HG03060 (cell line): ENCODE measurements around the gene RXRA.

Source experiments
- ATAC-seq: cut with Tn5 transposase; IDR thresholded peaks from one replicate; pipeline ENCODE4 v1.9.1; 2021; ENCODE audit warnings: low read depth, moderate number of reproducible peaks; ENCODE audit not compliant: unreplicated experiment

RXRA gene

DNA sequence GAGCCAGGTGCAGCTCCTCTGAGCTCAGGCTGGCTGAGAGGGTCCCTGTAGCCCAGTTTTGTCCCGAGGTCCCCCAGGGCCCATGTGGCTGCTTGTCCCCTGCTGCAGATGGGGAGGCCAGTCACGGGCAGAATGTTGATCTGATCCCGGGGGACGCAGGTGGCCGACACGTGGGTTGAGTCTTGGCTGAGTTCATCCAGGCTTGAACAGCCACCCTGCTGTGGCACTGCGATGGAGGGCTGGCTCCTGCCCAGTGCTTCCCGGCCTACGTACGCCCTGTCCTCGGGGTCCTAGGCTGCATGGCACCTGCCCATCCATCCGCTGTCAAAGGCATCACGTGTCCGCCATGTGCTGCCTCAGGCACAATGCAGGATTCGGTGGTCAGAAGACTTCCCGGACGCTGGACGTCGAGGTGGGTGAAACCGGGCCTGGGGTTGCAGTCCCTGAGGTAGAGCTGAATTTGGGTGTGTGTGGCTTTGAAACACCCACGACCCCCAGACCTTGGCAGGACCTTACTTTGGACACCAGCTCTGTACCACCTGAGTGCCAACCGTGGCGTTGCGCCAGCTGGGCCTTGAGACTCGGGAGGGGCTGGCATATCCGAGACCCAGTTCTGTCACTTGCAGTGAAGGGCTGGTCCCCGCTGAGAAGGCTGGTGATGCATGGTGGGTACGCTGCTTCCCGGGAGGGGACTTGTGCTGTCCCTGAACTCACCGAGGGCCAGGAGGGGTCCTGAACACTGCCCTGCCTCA, 22.3 kb downstream of the RXRA start:
- no peak for ATAC-seq

DNA sequence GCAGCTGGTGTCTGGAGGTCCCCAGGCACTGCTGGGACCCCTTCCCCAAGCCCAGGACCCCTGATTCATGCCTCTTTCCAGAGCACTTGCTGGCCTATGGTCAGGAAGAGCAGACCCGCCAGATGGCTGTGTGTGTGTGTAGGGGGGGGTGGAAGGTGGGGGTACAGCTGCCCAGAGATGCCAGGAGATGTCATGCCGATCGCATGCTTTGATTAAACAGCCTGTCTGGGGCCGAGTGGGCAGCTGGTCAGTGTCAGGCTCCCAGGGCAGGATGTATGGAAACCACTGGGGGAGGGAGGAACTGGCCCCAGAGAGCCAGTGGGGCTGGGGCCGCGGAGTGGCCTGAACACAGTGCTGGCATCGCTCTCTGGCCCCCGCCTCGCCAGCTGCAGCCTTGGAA, 23.7 kb downstream of the RXRA start:
- ATAC-seq, result no peak

DNA sequence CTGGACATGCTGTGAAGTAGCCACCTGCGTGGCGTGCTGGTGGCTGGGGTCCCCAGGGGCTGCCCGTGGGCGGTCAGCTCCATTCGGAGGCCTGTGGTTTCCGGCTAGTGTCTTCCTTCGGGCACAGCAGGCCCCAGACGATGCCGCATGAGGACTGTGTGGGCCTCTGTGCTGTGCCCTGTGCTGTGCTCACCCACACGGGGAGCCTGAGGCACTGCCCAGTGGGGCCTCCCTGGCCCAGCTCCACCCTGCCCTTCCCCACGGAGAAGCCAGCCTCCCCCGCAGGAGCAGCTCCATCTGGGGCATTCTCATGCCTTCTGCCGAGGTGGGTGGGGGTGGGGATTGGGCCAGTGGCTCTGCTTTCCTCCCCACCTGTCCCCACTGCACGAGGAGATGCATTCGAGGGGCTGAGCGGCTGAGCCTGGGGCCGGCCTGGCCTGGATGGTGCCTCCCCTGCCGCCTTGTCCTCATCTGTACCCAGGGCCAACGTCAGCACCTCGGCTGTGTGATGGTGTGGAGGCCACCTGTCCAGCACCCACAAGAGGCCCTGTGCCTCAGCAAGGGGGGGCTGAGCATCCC, 24.2 kb downstream of the RXRA start:
- ATAC-seq, result no peak

DNA sequence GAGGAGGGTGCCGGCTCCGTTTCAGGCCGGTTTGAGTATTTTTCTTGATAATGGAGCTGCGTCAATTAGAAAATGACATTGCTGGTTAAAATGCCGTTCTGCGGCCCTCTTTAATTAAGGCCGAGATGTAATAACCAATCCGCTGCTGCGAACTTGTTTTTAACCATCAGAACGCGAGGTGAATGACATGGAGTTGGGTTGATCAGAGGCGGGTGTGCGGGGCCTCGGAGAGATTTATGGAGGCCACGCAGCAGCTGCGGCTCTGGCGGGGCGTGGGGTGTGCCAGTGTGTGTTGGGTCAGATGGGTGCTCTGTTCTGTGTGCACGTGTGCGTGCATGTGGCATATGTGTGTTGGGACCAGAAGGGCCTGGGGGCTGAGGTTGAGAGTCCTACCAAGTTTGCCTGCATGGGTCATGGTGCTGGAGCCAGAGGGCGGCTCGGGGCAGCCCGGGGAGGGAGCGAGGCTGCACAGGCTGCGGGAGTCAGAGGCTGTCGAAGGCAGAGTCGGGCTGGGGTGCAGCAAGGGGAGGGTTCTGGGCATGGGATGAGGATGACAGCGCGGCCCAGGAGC, 25.4 kb downstream of the RXRA start:
- ATAC-seq, result no peak

DNA sequence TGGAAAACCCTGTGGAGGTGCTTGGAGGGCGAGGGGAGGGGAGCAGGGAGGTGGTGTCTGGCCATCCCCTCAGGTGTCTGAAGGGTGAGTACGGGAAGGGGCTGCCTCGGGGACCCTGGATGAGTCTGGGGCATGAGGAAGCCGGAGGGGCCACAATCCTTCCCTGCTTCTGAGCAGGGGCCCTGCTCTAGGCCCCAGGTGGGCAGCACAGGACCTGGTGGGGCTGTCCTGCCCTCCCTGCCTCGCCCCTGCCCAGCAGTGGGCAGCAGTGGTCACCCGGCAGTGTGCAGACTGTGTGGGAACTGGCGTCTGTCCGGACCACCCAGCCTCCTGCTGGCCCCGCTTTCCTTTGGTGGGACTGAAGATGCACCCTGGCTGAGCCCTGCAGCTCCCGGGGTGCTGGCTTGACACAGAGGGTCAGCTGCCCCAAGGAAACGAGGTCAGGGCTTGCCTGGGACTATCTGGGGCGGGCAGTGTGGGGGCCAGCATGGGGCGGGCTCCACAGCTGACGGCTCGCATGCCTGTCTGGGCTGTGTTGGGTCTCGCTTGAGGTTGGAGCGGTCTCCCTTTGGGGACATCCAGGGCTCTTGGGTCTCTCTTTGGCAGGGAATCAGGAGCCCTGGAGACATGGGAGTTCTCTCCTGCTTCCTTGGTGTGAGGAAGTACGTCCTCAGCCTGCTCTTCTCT, 26.1 kb downstream of the RXRA start:
- no peak for ATAC-seq

DNA sequence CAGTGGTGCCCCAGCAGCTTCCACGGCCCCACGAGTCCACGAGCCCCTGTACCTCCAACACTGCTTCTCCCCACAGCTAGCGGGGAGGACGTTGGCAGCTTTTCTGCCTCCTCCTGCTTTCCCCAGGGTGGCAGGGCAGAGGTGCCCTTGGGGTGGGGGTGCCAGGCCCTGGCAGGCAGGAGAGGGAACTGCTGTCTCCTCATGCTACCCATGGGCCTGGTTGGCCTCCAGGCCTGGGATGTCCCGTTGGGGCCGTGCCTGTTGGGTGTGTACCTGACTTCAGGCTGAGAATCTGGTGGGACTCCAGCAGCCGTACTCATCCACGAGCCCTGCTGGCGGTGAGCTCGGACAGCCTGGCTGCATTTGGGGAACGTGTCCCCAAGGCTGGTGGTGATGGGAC, 27.3 kb downstream of the RXRA start:
- no peak for ATAC-seq

DNA sequence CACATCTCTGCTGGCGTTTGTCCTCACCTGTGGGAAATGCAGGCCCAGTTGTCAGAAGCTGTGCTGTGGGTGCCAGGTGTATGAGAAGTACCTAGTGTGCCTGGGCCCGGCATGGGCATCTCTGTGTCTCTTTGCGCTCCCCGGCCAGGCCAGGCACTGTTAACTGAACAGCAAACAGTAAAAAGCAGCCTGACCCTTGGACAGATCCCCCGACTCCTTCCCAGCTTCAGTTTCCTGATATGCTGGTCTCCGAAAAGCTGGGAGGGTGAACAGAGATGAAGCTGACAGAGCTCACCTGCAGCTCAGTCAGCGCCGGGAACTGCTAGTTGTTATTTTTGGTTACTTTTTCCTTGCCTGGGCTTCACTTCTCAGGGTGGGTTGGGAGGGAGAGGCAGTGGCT, 28.9 kb downstream of the RXRA start:
- no peak for ATAC-seq

DNA sequence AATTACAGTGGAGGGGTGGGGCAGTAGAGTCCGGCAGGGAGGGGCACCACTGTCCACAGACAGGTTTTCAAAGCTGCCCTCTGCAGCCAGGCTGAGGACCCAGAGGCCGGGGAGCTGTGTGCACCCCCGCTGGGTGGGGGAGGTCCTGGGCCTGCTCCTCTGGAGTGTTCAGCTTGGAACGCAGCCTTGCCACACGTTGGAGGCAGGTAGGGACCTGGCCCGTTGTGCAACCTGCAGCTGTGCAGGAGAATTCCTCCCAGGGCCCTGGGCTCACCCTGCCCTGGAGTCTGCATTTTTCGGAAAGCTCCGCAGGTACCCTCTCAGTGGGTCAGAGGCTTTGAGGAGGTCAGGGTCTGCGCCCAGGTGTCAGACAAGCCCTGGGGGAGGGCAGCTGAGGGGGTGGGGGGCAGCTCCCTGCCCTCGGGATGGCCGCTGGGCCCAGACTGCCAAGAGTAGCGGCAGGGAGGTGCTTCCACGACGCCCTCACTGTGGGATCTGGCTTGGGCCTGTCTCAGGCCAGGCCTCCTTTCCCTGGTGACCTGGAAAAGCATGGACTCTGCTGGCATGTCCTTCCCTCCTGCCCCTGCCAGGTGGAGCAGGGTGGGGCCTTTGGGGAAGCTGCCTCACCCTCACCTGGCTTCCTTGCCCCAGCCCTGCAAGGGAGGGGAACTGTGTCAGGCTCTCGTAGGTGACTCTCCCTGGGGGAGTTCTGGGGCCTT, 29.5 kb downstream of the RXRA start:
- no peak for ATAC-seq

DNA sequence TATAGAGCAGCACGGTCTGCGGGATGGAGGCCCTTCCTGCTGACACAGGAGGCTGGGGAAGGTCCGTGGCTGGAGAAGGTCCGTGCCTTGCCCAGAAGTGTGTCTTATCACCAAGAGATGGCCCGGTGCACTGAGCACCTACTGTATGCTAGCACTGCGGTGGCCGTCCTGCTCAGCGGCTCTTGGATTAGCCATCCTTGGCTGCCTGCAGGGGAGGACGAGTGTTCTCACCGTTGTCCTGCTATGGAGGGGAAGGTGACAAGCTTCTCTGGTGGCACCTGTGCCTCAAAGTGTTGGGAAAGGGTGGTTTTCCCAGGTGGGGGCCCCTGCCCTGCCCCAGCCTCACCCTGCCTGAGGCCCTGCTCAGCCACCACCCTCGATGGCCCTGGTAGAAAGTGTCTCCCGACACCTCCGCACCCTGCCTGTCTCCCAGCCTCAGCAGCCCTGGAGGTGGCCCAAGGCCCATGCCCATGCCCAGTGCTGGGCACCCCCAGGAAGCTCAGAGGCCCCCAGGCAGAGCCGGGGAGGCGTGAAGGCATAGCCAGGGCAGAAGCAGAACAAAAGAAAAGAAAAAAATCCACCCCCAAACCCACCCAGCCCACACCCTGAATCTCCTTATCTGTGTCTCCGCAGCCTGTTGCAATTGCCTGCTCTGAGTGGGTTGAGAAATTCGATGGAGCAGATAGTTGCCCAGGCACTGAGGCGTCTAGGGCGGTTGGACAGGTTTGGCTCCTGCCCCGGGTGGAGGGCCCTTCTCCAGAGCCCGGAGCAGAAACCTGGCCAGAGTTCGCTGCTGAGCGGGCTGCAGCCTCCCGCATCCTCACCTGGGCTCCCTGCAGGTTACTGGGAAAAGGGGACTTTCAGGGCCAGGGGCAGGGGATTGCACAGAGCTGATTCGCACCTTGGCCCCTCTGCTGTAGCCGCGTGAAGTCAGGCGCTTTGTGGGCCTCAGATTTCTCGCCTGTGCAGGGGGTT, 30.5 kb downstream of the RXRA start:
- no peak for ATAC-seq

DNA sequence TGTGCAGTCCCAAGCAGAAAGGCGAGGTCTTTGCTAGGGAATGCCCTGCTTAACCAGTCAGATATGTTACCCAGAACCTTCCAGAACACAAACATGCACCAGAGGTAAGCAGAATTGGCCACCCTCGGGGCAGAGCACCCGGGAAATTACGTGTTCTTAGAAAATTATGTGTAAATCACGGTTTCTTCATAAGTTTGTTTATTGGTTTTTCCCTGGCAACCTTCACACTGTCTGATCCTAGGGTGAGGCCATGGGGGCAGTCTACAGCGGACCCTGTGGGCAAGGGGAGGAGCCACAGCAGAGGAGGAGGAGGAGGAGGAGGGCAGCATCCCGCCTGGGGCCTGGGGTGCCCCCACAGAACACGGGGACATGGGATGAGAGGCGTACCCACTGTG, 31.4 kb downstream of the RXRA start:
- ATAC-seq, result no peak

DNA sequence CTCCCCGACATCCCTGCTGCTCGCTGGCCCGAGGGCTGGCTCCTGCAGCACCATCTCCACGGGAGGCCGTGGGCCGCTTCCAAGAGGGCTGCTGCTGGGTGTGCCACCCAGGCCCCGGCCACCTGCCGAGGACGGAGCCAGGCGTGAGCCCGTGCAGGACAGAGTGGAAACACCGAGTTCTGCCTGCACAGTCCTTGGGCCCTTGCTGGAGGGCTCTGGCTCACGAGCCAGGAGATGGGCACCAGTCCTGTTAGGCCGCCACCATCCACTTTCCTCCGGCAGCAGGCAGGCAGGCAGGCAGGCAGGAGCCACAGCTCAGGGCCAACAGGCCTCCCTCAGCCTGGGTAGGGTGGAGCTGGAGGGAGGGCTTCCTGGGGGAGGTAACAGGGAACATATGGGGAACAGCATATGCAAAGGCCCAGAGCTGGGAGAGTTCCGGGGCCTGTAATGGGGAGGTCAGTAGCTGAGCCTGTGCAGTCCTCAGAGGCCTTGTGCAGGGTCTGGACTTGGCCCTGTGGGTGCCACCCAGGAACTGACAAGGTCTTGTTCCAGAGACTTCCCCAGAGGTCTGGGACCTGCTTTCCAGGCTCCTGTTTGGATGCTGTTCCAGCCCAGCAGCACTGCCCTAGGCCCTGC, 31.9 kb downstream of the RXRA start:
- no peak for ATAC-seq

DNA sequence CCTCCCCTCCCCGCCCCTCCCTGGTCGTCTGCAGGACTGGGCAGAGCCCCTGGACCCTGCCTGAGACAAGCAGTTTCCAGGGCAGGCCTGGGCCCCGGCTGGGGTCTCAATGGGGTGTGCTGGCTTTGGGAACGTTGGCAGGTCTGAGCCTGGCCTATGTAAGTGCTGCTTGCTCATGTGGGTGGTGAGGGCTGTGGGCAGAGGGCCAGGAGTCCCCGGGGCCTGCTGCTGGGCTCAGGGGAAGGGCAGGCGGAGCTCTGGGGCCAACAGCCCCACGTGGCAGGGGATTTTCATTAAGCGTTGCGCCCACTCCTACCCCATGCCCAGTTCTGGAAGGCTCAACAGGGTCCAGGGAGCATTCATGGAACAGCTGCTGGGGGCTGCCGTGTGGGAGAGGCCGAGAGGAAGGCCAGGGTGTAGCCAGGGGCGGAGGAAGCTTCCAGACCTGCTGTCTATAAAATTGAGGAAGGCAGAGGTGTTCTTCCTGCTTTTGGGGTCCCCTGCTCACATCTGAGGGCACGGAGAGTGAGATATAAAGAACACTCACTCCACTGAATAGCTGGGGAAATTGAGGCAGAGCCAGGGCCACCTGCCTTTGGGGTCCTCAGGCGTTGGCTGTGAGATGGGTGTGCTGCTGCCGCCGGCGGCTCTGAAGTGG, 32.5 kb downstream of the RXRA start:
- ATAC-seq, result no peak

DNA sequence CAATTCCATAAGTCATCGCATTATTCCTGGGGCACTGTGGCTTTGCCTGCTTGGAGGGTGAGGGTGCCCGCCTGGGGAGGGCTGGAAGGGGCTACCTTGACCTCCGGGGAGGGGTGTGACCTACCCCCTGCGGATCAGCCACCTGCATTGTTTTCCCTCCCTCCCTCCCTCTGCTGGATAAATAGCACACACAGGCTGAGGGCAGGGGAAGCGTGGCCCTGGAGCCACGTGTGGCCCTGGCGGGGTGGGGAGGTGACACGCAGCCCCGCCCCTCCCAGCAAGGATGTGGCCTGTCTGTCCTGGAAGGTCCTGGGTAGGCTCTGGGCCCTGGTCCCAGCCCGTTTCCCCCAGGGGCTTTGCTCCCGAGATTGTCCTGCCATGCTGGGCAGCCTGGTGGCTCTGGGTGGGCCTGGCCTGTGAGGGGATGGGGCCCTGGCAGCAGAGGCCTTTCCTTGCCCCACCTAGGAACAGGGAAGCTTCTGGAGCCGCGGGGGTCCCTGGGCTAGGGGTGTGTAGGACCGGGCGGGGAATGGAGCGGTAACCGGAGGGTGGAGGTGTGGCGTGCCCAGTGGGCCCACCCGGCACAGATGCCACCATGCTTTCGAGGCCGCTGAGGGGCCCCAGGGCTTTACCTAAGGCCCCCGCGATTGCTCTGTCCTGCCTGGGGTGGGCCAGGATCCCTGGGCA, 33.4 kb downstream of the RXRA start:
- ATAC-seq, result no peak

DNA sequence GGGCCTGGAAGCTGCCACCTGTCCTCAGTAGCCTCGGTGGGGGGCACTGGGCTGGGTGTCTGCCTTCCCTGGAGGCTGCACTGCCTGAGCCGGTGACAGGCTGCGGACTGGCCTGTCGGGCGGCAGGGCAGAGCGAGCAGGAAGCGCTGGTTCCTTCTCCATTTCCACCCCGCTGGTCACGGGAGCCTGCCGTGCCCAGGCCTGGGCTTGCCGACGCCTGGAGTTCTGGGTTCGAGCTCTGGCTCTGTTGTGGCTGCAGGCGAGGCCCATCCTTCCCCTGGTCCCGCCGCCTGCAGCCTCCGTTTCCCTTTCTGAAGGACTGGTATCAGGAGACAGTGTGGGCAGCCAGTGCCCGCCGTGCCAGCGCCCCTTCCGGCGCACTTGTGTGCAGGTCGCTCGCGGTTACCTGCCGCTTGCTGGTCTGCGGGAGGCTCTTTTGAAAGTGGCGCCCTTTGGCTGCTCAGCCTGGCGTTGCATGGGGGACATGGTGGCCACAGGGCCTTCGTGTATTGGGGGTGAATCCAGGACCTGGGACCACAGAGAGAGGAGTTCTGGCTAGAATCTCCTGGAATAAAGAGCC, 34.0 kb downstream of the RXRA start:
- ATAC-seq, result no peak

DNA sequence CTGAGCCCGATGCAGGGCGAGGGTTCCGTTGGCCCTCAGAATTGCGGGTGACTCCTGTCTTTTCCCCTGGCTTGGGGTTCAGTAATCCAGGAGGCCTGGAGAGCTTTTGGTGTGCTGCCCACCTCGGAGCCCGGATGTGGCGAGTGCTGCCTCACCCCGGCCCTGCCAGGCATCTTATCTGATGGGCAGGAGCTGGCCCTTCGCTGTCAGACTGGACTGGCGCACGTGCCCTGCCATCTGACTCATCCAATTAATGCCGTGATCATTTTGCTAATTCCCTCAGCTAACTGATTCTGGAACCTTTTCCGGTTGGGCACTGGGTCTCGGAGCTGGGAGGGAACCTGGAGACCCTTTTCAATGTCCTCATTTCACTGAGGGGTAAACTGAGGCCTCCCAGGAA, 34.6 kb downstream of the RXRA start:
- no peak for ATAC-seq

DNA sequence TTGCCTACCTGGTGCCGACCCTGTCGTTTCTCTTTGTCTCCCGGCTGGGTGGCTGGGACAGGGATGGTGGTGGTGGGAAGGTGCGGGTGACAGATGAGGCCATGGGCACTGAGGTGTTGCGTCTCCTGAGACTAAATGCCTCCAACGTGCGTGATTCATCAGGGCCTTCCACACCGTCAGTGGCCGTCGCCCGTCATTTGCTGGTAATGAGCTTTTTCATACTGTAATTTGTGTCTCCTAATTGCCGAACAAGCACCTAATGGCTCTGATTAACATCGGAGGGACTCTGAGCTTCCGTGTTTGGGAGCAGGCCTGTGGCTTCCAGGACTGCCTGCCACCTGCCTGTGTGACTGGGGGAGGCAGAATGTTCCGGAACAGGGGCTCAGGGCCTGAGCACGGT, 35.2 kb downstream of the RXRA start:
- ATAC-seq, result no peak

DNA sequence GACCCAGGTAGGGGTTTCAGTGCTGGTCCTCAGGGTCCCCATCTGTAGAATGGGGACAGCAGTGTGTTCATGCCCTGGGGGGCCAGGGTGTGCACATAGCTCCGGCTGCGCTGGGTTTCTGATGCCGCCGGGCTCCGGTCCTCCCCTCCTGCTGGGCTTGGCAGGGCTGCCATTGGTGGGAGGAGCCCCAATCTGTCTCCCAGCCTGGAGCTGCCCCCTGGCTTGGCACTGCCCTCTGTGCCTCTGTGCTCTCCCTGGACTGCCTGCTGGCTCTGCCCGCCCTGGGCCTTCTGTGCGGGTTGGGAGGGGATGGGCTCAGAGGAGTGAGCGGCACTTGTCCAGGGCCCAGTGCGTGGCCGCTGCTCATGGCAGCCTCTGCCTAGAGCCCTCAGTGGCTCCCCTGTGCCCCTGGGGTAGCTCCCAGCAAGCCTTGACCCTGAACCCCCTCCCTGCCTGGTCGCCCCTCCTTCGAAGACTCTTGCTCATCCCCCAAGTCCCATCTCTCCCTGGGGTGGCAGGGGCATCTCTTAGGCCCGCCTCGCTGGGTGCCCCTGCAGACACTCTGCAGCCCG, 35.7 kb downstream of the RXRA start:
- no peak for ATAC-seq

DNA sequence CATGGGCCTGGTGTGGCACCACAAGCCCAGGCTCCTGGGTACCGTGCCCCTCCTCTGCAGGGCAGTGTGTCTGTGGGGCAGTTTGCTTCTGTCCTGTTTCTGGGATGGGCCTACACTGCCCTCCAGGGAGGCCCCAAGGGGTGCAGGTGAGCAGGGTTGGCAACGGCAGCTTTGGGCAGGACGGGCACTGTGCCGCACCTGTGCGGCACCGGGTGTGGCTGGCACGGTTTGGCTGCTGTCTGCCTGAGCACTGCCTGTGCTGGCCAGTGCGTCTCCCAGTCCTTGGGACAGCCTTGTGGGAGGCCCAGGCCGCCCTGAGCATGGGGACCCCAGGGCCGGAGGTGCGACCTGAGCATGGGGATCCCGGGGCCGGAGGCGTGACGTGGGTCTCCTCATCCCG, 37.2 kb downstream of the RXRA start:
- no peak for ATAC-seq
